ENCODE measurements around the gene SUCLG1.
"Not testable (repeated sequence)": the region's sequence is repeated elsewhere in the genome, so short reads cannot be mapped to it uniquely, and the experiment has no call there.

SUCLG1 gene

GRCh38 chr2:84417453-84418145, 41.5 kb downstream of the SUCLG1 start:
- DNase-seq: no peak

- no peak for DNase-seq
Observed at GRCh38 chr2:84409531-84409930, 49.5 kb downstream of the SUCLG1 start.

GRCh38 chr2:84402111-84402510, 57.0 kb downstream of the SUCLG1 start:
- DNase-seq: not testable (repeated sequence)

- DNase-seq: not testable (repeated sequence)
Observed at GRCh38 chr2:84399839-84400238, 59.2 kb downstream of the SUCLG1 start.

GRCh38 chr2:84395820-84396219, 63.3 kb downstream of the SUCLG1 start:
- DNase-seq: no peak

- no peak for DNase-seq
Observed at GRCh38 chr2:84394628-84395027, 64.5 kb downstream of the SUCLG1 start.

- DNase-seq: no peak
Observed at GRCh38 chr2:84393829-84394228, 65.3 kb downstream of the SUCLG1 start.

- DNase-seq: no peak
Observed at GRCh38 chr2:84389794-84390193, 69.3 kb downstream of the SUCLG1 start.

GRCh38 chr2:84388921-84389490, 70.1 kb downstream of the SUCLG1 start:
- DNase-seq: no peak

- DNase-seq: no peak
Observed at GRCh38 chr2:84388133-84388532, 70.9 kb downstream of the SUCLG1 start.

GRCh38 chr2:84386336-84387040, 72.6 kb downstream of the SUCLG1 start:
- no peak for DNase-seq

- no peak for DNase-seq
Observed at GRCh38 chr2:84383271-84383670, 75.8 kb downstream of the SUCLG1 start.

- DNase-seq: no peak
Observed at GRCh38 chr2:84380875-84381274, 78.2 kb downstream of the SUCLG1 start.

GRCh38 chr2:84378960-84379359, 80.1 kb downstream of the SUCLG1 start:
- no peak for DNase-seq

- no peak for DNase-seq
Observed at GRCh38 chr2:84375020-84375419, 84.1 kb downstream of the SUCLG1 start.

- DNase-seq: no peak
Observed at GRCh38 chr2:84373866-84374265, 85.2 kb downstream of the SUCLG1 start.

All from inflammatory macrophage treated with lipopolysaccharide for 1 hour (primary cell).